ENCODE data around the gene USP34.

USP34 gene

GRCh38 chr2:61379521-61379920, 91.4 kb downstream of the USP34 start:
- no peak for TF ChIP-seq MYC (IDR thresholded peaks at IDR 0.05; ENCODE audit: low read depth, low read length)
- TF ChIP-seq, protein P1, sequence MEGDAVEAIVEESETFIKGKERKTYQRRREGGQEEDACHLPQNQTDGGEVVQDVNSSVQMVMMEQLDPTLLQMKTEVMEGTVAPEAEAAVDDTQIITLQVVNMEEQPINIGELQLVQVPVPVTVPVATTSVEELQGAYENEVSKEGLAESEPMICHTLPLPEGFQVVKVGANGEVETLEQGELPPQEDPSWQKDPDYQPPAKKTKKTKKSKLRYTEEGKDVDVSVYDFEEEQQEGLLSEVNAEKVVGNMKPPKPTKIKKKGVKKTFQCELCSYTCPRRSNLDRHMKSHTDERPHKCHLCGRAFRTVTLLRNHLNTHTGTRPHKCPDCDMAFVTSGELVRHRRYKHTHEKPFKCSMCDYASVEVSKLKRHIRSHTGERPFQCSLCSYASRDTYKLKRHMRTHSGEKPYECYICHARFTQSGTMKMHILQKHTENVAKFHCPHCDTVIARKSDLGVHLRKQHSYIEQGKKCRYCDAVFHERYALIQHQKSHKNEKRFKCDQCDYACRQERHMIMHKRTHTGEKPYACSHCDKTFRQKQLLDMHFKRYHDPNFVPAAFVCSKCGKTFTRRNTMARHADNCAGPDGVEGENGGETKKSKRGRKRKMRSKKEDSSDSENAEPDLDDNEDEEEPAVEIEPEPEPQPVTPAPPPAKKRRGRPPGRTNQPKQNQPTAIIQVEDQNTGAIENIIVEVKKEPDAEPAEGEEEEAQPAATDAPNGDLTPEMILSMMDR (IDR thresholded peaks at IDR 0.05; ENCODE audit: low read depth, low read length): no peak
- TF ChIP-seq POLR2A (IDR thresholded peaks at IDR 0.05; ENCODE audit: extremely low read depth, insufficient read length): no peak
- no peak for TF ChIP-seq MAX (IDR thresholded peaks at IDR 0.05; ENCODE audit: low read depth, low read length)

DNA sequence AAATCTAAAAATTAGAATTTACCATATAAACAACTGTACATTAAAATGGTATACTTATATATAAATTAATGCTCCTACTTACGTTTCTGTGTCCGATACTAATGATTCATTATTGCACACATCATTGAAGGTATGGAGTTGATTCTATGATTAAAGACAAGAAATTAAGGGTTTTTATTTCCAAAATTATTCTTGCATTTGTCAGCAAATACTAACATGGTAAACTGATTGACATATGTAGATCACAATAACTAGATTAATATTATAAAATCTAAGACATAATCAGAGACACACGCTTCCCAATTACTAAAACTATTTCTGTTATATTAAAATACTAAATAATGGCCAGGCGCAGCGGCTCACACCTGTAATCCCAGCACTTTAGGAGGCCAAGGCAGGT, 92.6 kb downstream of the USP34 start:
- DNase-seq (ENCODE audit: low read depth): no peak
- TF ChIP-seq POLR2A (IDR thresholded peaks at IDR 0.05; ENCODE audit: extremely low read depth, insufficient read length): no peak
- no peak for TF ChIP-seq MAX (IDR thresholded peaks at IDR 0.05; ENCODE audit: low read depth, low read length)
- no peak for TF ChIP-seq MYC (IDR thresholded peaks at IDR 0.05; ENCODE audit: low read depth, low read length)
- TF ChIP-seq, protein P1 (IDR thresholded peaks at IDR 0.05; ENCODE audit: low read depth, low read length): no peak
- H3K4me3 ChIP-seq (ENCODE audit: low read depth, low read length): no peak overlapping the region

More at GRCh38 chr2:61379521-61379920, 91.4 kb downstream of the USP34 start:
- no peak for DNase-seq (ENCODE audit: low read depth)
- no peak overlapping the region for H3K4me3 ChIP-seq (ENCODE audit: low read depth, low read length)

- DNase-seq (ENCODE audit: low read depth): no peak
- no peak overlapping the region for H3K4me3 ChIP-seq (ENCODE audit: low read depth, low read length)
Observed at GRCh38 chr2:61377046-61377445, 93.8 kb downstream of the USP34 start.

GRCh38 chr2:61376211-61376610, 94.7 kb downstream of the USP34 start:
- DNase-seq (ENCODE audit: low read depth): no peak
- no peak for TF ChIP-seq MAX (IDR thresholded peaks at IDR 0.05; ENCODE audit: low read depth, low read length)
- no peak for TF ChIP-seq POLR2A (IDR thresholded peaks at IDR 0.05; ENCODE audit: extremely low read depth, insufficient read length)
- TF ChIP-seq MYC (IDR thresholded peaks at IDR 0.05; ENCODE audit: low read depth, low read length): no peak
- TF ChIP-seq, protein P1 (IDR thresholded peaks at IDR 0.05; ENCODE audit: low read depth, low read length): no peak
- H3K4me3 ChIP-seq (ENCODE audit: low read depth, low read length): no peak overlapping the region

More at GRCh38 chr2:61377046-61377445, 93.8 kb downstream of the USP34 start:
- TF ChIP-seq MAX (IDR thresholded peaks at IDR 0.05; ENCODE audit: low read depth, low read length) (no peak), POLR2A (IDR thresholded peaks at IDR 0.05; ENCODE audit: extremely low read depth, insufficient read length) (no peak), MYC (IDR thresholded peaks at IDR 0.05; ENCODE audit: low read depth, low read length) (no peak)
- TF ChIP-seq, protein P1 (IDR thresholded peaks at IDR 0.05; ENCODE audit: low read depth, low read length): no peak

- DNase-seq (ENCODE audit: low read depth): no peak
- no peak overlapping the region for H3K4me3 ChIP-seq (ENCODE audit: low read depth, low read length)
- TF ChIP-seq, protein P1 (IDR thresholded peaks at IDR 0.05; ENCODE audit: low read depth, low read length): no peak
- no peak for TF ChIP-seq MAX (IDR thresholded peaks at IDR 0.05; ENCODE audit: low read depth, low read length)
- TF ChIP-seq POLR2A (IDR thresholded peaks at IDR 0.05; ENCODE audit: extremely low read depth, insufficient read length): no peak
- no peak for TF ChIP-seq MYC (IDR thresholded peaks at IDR 0.05; ENCODE audit: low read depth, low read length)
Observed at GRCh38 chr2:61371027-61371426, 99.9 kb downstream of the USP34 start.

Measured in NB4 (cell line).